Neutrophil (primary cell): ENCODE measurements around the gene EZR.

Source experiments
- H3K27ac ChIP-seq: fragments of 200-600 bp; sonication (generic); 2 replicates; pipeline ENCODE4 v1.5.1; 2016; ENCODE audit warnings: mild to moderate bottlenecking, moderate library complexity
- H3K27me3 ChIP-seq: fragments of 200-600 bp; sonication (generic); 2 replicates; pipeline ENCODE4 v1.6.0; 2016; ENCODE audit warnings: mild to moderate bottlenecking
- H3K36me3 ChIP-seq: fragments of 200-600 bp; sonication (generic); 2 replicates; pipeline ENCODE4 v1.5.1; 2017
- H3K4me1 ChIP-seq, 2 experiments: fragments of 200-600 bp in 1 of 2; sonication (generic) in 1 of 2; 1 replicate in 1 of 2; 2 replicates in 1 of 2; pipeline versions ENCODE4 v1.5.1 to v1.6.1; 2013 to 2016; ENCODE audit warnings: low read depth in 1 of 2, low read length in 1 of 2, mild to moderate bottlenecking in 1 of 2, moderate library complexity in 1 of 2; ENCODE audit not compliant: control insufficient read depth in 1 of 2, insufficient read depth in 1 of 2
- H3K4me3 ChIP-seq, 2 experiments: fragments of 200-600 bp in 1 of 2; sonication (generic) in 1 of 2; 1 replicate in 1 of 2; 2 replicates in 1 of 2; pipeline ENCODE4 v1.5.1; 2013 to 2016; ENCODE audit warnings: low read depth in 1 of 2, low read length in 1 of 2, mild to moderate bottlenecking in 1 of 2, moderate library complexity in 1 of 2
- H3K9me3 ChIP-seq: fragments of 200-600 bp; sonication (generic); 2 replicates; pipeline ENCODE4 v1.5.1; 2016
- CTCF ChIP-seq: fragments of 200-600 bp; sonication (generic); IDR thresholded peaks from 2 replicates; pipeline ENCODE4 v1.5.1; 2016; ENCODE audit warnings: antibody characterized with exemption

Gene EZR

GRCh38 chr6:158786645-158787304 is 32.4 kb downstream of the EZR start:
- H3K27me3 ChIP-seq: no peaks in the 10 kb centered on the region
- H3K4me1 ChIP-seq: no peaks in the 10 kb centered on the region
- no peak for TF ChIP-seq CTCF
- no peak overlapping the region for H3K27ac ChIP-seq
- H3K36me3 ChIP-seq: peaks cover 75% of the 10 kb centered on the region
- H3K4me3 ChIP-seq: no peak overlapping the region
- H3K9me3 ChIP-seq: no peaks in the 10 kb centered on the region

- H3K4me1 ChIP-seq: no peaks in the 10 kb centered on the region
- no peaks in the 10 kb centered on the region for H3K9me3 ChIP-seq
- H3K27ac ChIP-seq: no peak overlapping the region
- no peaks in the 10 kb centered on the region for H3K27me3 ChIP-seq
- no peak overlapping the region for H3K4me3 ChIP-seq
- H3K36me3 ChIP-seq: peaks cover 92% of the 10 kb centered on the region
- no peak for TF ChIP-seq CTCF
Measured at GRCh38 chr6:158785036-158785435, 34.1 kb downstream of the EZR start.

- Histone ChIP-seq H3K4me1 (no peaks in the 10 kb centered on the region), H3K36me3 (peaks cover 96% of the 10 kb centered on the region), H3K9me3 (no peaks in the 10 kb centered on the region), H3K4me3 (no peak overlapping the region), H3K27me3 (no peaks in the 10 kb centered on the region), H3K27ac (no peak overlapping the region)
- TF ChIP-seq CTCF: no peak
Measured at GRCh38 chr6:158784505-158784904, 34.7 kb downstream of the EZR start.

GRCh38 chr6:158783851-158784250 is 35.3 kb downstream of the EZR start:
- Histone ChIP-seq H3K27ac (no peak overlapping the region), H3K36me3 (peaks cover 96% of the 10 kb centered on the region), H3K4me1 (no peaks in the 10 kb centered on the region), H3K9me3 (no peaks in the 10 kb centered on the region), H3K4me3 (no peak overlapping the region), H3K27me3 (no peaks in the 10 kb centered on the region)
- TF ChIP-seq CTCF: no peak

GRCh38 chr6:158783167-158783450 is 36.1 kb downstream of the EZR start:
- no peaks in the 10 kb centered on the region for H3K27me3 ChIP-seq
- H3K4me1 ChIP-seq: no peaks in the 10 kb centered on the region
- no peak overlapping the region for H3K27ac ChIP-seq
- H3K4me3 ChIP-seq: no peak overlapping the region
- no peak for TF ChIP-seq CTCF
- H3K36me3 ChIP-seq: peaks cover 96% of the 10 kb centered on the region
- H3K9me3 ChIP-seq: no peaks in the 10 kb centered on the region
